Measurements from ENCODE around the gene ZSWIM6.

DNA sequence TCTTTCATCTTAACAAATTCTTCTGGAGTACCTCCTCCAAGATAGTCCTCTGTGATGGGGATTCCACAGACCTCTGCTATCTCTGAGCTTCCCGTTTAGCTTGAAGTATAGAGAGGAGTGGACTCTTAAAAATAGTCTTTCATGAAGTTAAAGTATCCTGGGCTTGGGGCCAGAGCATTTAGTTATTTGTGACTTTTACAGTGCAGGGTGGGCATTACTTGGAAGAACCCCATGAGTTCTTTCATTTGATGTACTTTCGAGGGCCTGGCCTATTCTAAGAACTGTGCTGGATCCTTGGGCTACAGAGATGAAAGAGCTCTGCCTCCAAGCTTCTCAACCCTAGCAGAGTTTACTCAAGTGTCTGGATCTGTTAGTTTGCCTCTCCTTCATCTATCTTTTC lies 131.5 kb downstream of the ZSWIM6 start:
- TF ChIP-seq, protein P1, sequence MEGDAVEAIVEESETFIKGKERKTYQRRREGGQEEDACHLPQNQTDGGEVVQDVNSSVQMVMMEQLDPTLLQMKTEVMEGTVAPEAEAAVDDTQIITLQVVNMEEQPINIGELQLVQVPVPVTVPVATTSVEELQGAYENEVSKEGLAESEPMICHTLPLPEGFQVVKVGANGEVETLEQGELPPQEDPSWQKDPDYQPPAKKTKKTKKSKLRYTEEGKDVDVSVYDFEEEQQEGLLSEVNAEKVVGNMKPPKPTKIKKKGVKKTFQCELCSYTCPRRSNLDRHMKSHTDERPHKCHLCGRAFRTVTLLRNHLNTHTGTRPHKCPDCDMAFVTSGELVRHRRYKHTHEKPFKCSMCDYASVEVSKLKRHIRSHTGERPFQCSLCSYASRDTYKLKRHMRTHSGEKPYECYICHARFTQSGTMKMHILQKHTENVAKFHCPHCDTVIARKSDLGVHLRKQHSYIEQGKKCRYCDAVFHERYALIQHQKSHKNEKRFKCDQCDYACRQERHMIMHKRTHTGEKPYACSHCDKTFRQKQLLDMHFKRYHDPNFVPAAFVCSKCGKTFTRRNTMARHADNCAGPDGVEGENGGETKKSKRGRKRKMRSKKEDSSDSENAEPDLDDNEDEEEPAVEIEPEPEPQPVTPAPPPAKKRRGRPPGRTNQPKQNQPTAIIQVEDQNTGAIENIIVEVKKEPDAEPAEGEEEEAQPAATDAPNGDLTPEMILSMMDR (IDR thresholded peaks at IDR 0.05; ENCODE audit: insufficient read depth, low read depth, low read length) = no peak
- no peak for TF ChIP-seq EZH2 (IDR thresholded peaks at IDR 0.05; ENCODE audit: insufficient read depth, low read length)
